Choroid plexus epithelial cell (primary cell): ENCODE measurements around the gene OPN1MW3.
"Not testable (repeated sequence)": the region's sequence is repeated elsewhere in the genome, so short reads cannot be mapped to it uniquely, and the experiment has no call there.

Experiments
- DNase-seq: peaks from one replicate; pipeline ENCODE4 v3.0.0-alpha.2; 2010; ENCODE audit warnings: low read depth
- H3K4me3 ChIP-seq: 2 replicates; pipeline ENCODE4 v1.5.1; 2011; ENCODE audit warnings: low read depth, mild to moderate bottlenecking, control low read depth, low read length, moderate library complexity

OPN1MW3 gene

GRCh38 chrX:154257282-154257681 is at the start of gene OPN1MW3:
OPN1MW3 (plus strand) TSS chrX:154257582; CDS start chrX:154257620, 38 bp downstream.
- not testable (repeated sequence) for H3K4me3 ChIP-seq, DNase-seq

GRCh38 chrX:154209670-154210418 is 47.5 kb upstream of the OPN1MW3 start:
- H3K4me3 ChIP-seq, DNase-seq: not testable (repeated sequence)

- not testable (repeated sequence) for DNase-seq, H3K4me3 ChIP-seq
Observed at GRCh38 chrX:154211057-154211456, 46.3 kb upstream of the OPN1MW3 start.

- DNase-seq, H3K4me3 ChIP-seq: not testable (repeated sequence)
Observed at GRCh38 chrX:154211499-154211898, 45.9 kb upstream of the OPN1MW3 start.

- DNase-seq, H3K4me3 ChIP-seq: not testable (repeated sequence)
Observed at GRCh38 chrX:154219456-154219855, 37.9 kb upstream of the OPN1MW3 start, which contains the start of gene OPN1MW2. OPN1MW2 (plus strand) TSS chrX:154219756; CDS start chrX:154219816, 60 bp downstream.

GRCh38 chrX:154225292-154225691 is 32.1 kb upstream of the OPN1MW3 start:
- not testable (repeated sequence) for DNase-seq, H3K4me3 ChIP-seq

GRCh38 chrX:154226706-154227105 is 30.7 kb upstream of the OPN1MW3 start:
- DNase-seq, H3K4me3 ChIP-seq: not testable (repeated sequence)

GRCh38 chrX:154231443-154231842 is 25.9 kb upstream of the OPN1MW3 start:
- not testable (repeated sequence) for H3K4me3 ChIP-seq, DNase-seq

GRCh38 chrX:154233620-154234019 is 23.8 kb upstream of the OPN1MW3 start:
- not testable (repeated sequence) for H3K4me3 ChIP-seq, DNase-seq

GRCh38 chrX:154238939-154239559 is 18.3 kb upstream of the OPN1MW3 start:
- not testable (repeated sequence) for H3K4me3 ChIP-seq, DNase-seq

- DNase-seq, H3K4me3 ChIP-seq: not testable (repeated sequence)
Observed at GRCh38 chrX:154239982-154240503, 17.3 kb upstream of the OPN1MW3 start.

GRCh38 chrX:154247377-154248045 is 9.9 kb upstream of the OPN1MW3 start:
- not testable (repeated sequence) for DNase-seq, H3K4me3 ChIP-seq

GRCh38 chrX:154248076-154248475 is 9.3 kb upstream of the OPN1MW3 start:
- DNase-seq, H3K4me3 ChIP-seq: not testable (repeated sequence)

- H3K4me3 ChIP-seq, DNase-seq: not testable (repeated sequence)
Observed at GRCh38 chrX:154258711-154259110, 1.3 kb downstream of the OPN1MW3 start.

GRCh38 chrX:154263072-154263471 is 5.7 kb downstream of the OPN1MW3 start:
- not testable (repeated sequence) for DNase-seq, H3K4me3 ChIP-seq

- not testable (repeated sequence) for DNase-seq, H3K4me3 ChIP-seq
Observed at GRCh38 chrX:154269245-154269644, 11.9 kb downstream of the OPN1MW3 start.

GRCh38 chrX:154284489-154285338 is 27.3 kb downstream of the OPN1MW3 start:
- not testable (repeated sequence) for DNase-seq, H3K4me3 ChIP-seq

GRCh38 chrX:154286406-154286805 is 29.0 kb downstream of the OPN1MW3 start:
- DNase-seq, H3K4me3 ChIP-seq: not testable (repeated sequence)
